ENCODE results near the gene SERPINF2. TPM values are rescaled to one million over a fixed set of nuclear protein-coding genes. Genes with fewer than 3 reads are reported as not detected.

SERPINF2 gene
- total RNA-seq, 1 experiment from 2014 or later, result 0.68 TPM

GRCh38 chr17:1695365-1695764 lies 47.3 kb upstream of the SERPINF2 start:
- peaks cover 4 to 5% (median 5%) of the 10 kb centered on the region in 3 experiments; a peak in 6 of 7 replicates for H3K36me3 Mint-ChIP-seq (ENCODE audit: insufficient read depth in 1 of 3, low read depth in 3 of 3)
- Histone ChIP-seq H3K14ac (ENCODE audit: insufficient read depth, low read length) (no peak overlapping the region), H2BK120ac (ENCODE audit: low read depth, low read length, poor library complexity, severe bottlenecking) (no peak overlapping the region), H3K23ac (ENCODE audit: insufficient read length, low read depth, low read length) (no peak overlapping the region), H3K4me1 (ENCODE audit: insufficient read depth, low read length) (no peaks in the 10 kb centered on the region), H3K4ac (ENCODE audit: low read depth, low read length) (no peak overlapping the region), H2BK5ac (ENCODE audit: insufficient read length, low read length) (no peak overlapping the region), H2BK20ac (ENCODE audit: low read depth, low read length, poor library complexity, severe bottlenecking) (no peak overlapping the region), H3K27ac (ENCODE audit: insufficient read length, low read depth, low read length) (no peak overlapping the region), H3K18ac (ENCODE audit: insufficient read length, low read depth, low read length) (no peak overlapping the region), H3K9me3 (ENCODE audit: control insufficient read depth, low read depth, low read length) (no peaks in the 10 kb centered on the region), H4K91ac (ENCODE audit: insufficient read length, low read depth, low read length) (no peak overlapping the region), H3K9ac (ENCODE audit: extremely low read depth, insufficient read length, low read length) (no peak overlapping the region), H3K27me3 (ENCODE audit: insufficient read depth, low read length) (no peaks in the 10 kb centered on the region), H3K23me2 (ENCODE audit: insufficient read length, low read depth, low read length, poor library complexity, severe bottlenecking) (no peaks in the 10 kb centered on the region), H2AFZ (ENCODE audit: low read length) (no peak overlapping the region), H2AK5ac (ENCODE audit: insufficient read length, low read length) (no peak overlapping the region), H4K20me1 (ENCODE audit: control insufficient read depth, insufficient read depth, insufficient read length) (no peaks in the 10 kb centered on the region), H4K5ac (ENCODE audit: insufficient read length, low read depth, low read length) (no peak overlapping the region), H3T11ph (ENCODE audit: low read length) (no peak overlapping the region), H3K79me1 (ENCODE audit: insufficient read depth, low read depth, low read length, poor library complexity, severe bottlenecking) (no peaks in the 10 kb centered on the region), H2BK15ac (ENCODE audit: low read depth, low read length) (no peak overlapping the region), H3K79me2 (ENCODE audit: insufficient read depth, low read length) (no peaks in the 10 kb centered on the region), H3K56ac (ENCODE audit: insufficient read length, low read depth, low read length) (no peak overlapping the region), H4K8ac (replicated peaks; ENCODE audit: insufficient read length, low read depth, low read length) (no peak overlapping the region), H2BK12ac (ENCODE audit: insufficient read length, low read depth, low read length) (no peak overlapping the region), H3K4me2 (ENCODE audit: insufficient read depth, insufficient read length, low read length) (no peak overlapping the region)
- WGBS (ENCODE audit: extremely low coverage, insufficient read length, low lambda C conversion rate), result no CpG with 5 or more reads among the region's 8 CpGs
- H3K4me3 Mint-ChIP-seq, result no peak overlapping the region
- H3K27me3 Mint-ChIP-seq (ENCODE audit: low read depth), result peaks cover 2% of the 10 kb centered on the region
- peaks cover 17 to 22% of the 10 kb centered on the region in 2 experiments for H3K9me3 Mint-ChIP-seq
- H3K27ac Mint-ChIP-seq, result no peak overlapping the region
- no peak for TF ChIP-seq CTCF (conservative IDR thresholded peaks at IDR 0.05)
- DNase-seq, result no peak
- H3K4me1 Mint-ChIP-seq, result no peaks in the 10 kb centered on the region
